ENCODE data around the gene CHCHD6. TPM values are rescaled to one million over a fixed set of nuclear protein-coding genes. Genes with fewer than 3 reads are reported as not detected.

Gene CHCHD6
- total RNA-seq, 4 donors from 2014 or later = 2.4 to 44.6 (median 5.1) TPM

DNA sequence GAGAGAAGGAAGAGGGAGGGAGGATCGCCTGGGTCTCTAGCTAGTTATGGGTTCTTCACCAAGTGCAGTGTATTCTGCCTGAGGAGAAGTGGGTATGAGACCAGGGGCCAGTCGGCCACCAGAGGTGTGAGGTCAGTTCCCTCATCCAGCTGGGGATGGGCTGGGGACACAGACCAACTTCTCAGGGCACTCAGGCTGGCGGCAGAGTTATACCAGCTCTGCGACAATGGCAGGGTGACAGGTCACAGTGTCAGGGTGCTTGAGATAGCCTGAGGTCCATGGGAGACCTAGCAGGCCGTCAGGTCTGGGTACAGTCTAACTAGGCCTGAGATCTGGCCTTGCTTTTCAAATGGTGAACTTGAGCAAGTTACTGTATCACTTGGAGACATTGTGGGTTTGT is 247.5 kb downstream of the CHCHD6 start:
- peak in 1 of 3 donors; percentile 37 for DNase-seq
- TF ChIP-seq, protein P1, sequence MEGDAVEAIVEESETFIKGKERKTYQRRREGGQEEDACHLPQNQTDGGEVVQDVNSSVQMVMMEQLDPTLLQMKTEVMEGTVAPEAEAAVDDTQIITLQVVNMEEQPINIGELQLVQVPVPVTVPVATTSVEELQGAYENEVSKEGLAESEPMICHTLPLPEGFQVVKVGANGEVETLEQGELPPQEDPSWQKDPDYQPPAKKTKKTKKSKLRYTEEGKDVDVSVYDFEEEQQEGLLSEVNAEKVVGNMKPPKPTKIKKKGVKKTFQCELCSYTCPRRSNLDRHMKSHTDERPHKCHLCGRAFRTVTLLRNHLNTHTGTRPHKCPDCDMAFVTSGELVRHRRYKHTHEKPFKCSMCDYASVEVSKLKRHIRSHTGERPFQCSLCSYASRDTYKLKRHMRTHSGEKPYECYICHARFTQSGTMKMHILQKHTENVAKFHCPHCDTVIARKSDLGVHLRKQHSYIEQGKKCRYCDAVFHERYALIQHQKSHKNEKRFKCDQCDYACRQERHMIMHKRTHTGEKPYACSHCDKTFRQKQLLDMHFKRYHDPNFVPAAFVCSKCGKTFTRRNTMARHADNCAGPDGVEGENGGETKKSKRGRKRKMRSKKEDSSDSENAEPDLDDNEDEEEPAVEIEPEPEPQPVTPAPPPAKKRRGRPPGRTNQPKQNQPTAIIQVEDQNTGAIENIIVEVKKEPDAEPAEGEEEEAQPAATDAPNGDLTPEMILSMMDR (IDR thresholded peaks at IDR 0.05) = no peak
- TF ChIP-seq POLR2A (IDR thresholded peaks at IDR 0.05) = no peak
- no peaks in the 10 kb centered on the region for H3K36me3 ChIP-seq
- no peak overlapping the region for H3K27ac ChIP-seq
- no peaks in the 10 kb centered on the region for H3K27me3 ChIP-seq
- no peaks in the 10 kb centered on the region for H3K9me3 ChIP-seq
- no peak overlapping the region for H3K4me3 ChIP-seq
- no peaks in the 10 kb centered on the region for H3K4me1 ChIP-seq

DNA sequence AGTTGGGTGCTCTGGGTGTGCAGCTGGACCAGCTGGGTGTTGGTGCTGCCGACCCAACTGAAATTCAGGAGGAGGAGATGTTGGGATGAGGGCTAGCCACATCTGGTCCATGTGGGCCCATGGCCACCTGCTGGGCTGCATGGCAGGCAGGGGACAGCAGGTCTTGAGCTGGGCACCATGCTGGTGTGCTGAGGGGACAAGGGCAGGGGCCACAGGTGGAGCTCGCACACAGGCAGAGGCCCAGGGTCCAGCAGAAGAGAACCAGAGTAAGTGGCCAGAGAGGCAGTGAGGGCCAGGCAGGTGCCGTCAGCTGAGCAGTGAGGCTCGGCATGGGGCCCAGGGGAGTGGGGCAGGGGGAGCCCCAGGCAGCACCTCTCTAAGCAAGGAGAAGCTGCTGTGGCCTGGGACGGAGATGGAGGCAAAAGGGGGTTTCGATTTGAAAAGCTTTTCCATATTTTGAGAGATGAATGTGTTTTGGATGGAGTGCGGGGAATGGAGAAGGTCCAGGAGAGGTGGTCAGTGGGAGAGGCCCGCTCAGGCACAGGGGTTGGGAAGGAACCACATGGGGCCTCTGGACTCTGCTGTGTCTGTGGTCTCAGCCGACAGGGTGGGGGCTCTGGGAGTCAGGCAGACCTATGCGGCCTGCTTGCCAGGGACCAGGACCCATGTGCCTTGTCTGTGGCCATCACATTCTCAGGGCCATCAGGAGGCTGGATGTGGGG is 248.4 kb downstream of the CHCHD6 start:
- Histone ChIP-seq H3K9me3 (no peaks in the 10 kb centered on the region), H3K27ac (no peak overlapping the region), H3K27me3 (no peaks in the 10 kb centered on the region), H3K36me3 (no peaks in the 10 kb centered on the region), H3K4me1 (no peaks in the 10 kb centered on the region), H3K4me3 (no peak overlapping the region)
- TF ChIP-seq POLR2A (IDR thresholded peaks at IDR 0.05) = no peak
- TF ChIP-seq, protein P1 (IDR thresholded peaks at IDR 0.05) = no peak
- DNase-seq = peak in 2 of 3 donors; percentile 17 to 35

DNA sequence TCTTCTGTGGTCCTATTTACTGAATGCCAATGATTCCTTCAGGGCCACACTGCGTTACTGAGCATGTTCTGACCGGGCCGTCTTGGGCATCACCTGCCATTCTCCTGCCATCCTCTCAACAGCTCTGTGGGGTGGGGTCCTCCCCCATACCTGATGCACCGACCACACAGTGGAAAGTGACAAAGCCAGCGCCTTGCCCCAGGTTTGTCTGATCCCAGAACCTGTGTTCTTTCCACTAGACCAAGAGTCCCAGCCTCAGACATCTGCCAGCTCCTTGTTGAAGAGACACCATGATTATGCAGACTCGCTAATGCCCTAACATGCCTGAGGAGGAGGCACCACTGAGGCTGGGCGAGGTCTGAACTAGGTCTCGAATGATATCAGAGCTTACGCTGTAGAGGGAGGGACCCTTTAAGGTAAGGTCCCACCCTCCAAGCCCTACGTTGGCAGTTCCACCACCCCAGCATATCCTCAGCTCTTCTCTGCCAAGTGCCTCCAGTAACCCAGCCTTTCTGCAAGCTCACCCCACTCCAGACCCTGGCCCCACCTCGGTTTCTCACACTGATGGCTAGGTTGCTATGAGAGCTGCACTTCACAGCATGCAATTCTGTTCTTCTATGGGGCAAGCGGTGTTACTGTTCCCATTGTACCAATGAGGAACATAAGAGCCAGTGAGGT is 249.1 kb downstream of the CHCHD6 start:
- Histone ChIP-seq H3K27ac (no peak overlapping the region), H3K36me3 (no peaks in the 10 kb centered on the region), H3K4me3 (no peak overlapping the region), H3K9me3 (no peaks in the 10 kb centered on the region), H3K4me1 (no peaks in the 10 kb centered on the region), H3K27me3 (no peaks in the 10 kb centered on the region)
- no peak for TF ChIP-seq POLR2A (IDR thresholded peaks at IDR 0.05)
- TF ChIP-seq, protein P1 (IDR thresholded peaks at IDR 0.05) = no peak
- DNase-seq = peak in 1 of 3 donors; percentile 37

DNA sequence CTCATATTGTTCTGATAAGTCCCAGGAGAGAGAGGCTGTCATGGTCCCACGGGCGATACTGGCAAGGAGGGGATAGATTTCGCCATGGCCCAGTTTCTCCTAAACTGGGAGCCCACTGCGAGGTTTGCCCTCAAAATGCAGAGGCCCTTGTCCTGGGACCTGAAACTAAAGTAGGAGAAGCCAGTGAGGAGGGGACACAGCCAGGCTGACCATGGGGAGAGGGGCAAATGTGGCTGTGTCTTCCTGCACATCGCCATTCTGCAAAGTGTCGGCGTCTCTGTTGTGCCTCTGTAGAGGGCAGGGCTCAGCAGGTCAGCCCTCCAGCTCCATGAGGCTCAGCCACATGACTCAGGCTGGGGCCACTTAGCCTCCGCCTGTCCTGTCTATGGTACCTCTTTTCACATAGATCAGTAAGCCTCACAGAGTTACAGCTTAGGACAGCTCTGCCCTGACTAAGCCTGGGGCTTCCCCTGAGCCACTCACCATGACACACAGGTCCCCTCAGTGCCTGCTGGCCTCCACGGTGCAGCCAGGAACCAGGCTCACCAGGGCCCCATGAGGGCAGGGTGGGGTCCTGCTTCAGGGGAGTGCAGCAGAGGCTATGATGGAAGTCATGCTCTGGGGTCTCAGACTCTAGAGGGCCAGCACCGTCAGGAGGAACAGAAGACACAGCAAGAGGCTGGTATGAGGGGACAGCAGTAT is 250.3 kb downstream of the CHCHD6 start:
- peak in 2 of 3 donors; percentile 28 to 42 for DNase-seq
- TF ChIP-seq, protein P1 (IDR thresholded peaks at IDR 0.05) = no peak
- no peak for TF ChIP-seq POLR2A (IDR thresholded peaks at IDR 0.05)
- no peak overlapping the region for H3K4me3 ChIP-seq
- no peaks in the 10 kb centered on the region for H3K36me3 ChIP-seq
- H3K27me3 ChIP-seq = no peaks in the 10 kb centered on the region
- H3K4me1 ChIP-seq = no peaks in the 10 kb centered on the region
- H3K9me3 ChIP-seq = no peaks in the 10 kb centered on the region
- H3K27ac ChIP-seq = peak overlapping the region in 1 of 4 donors; percentile 31

DNA sequence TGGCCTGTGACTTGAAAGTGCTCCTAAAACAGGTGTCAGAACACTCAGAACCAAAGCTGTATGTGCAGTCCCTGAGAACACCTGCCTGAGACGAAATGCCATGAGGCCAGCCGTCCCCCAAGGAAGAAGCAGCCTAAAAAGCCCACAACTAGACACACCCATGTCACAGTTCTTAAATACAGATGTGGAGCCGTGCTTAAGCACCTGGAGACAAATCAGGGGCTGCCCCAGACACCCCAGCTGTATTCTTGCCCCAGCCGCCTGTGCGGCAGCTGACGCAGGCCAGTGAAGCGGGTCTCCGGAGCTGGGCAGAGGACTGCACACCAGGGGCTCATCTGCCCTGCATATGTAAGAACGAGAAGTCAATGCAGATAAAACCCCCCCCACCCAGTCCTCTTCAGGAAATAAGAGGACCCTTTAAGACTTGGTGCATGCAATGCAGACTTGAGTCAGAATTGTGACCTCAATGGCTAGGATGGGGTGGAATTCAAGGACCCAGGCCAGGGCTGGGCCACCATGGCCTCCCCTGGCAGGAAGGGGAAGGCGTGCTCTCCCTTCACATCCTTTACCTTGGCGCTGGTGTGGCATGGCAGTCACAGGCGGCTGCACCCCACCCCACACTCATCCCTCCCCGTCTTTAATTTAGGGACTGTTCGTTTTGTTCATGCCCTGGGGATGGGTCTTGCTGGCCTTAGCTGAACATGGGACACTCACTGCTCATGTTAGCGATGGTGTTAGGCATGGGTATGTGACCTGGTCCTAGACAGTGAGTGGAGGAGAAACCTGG is 251.2 kb downstream of the CHCHD6 start:
- Histone ChIP-seq H3K27me3 (no peaks in the 10 kb centered on the region), H3K4me3 (no peak overlapping the region), H3K9me3 (no peaks in the 10 kb centered on the region), H3K4me1 (no peaks in the 10 kb centered on the region), H3K27ac (peak overlapping the region in 1 of 4 donors; percentile 31), H3K36me3 (no peaks in the 10 kb centered on the region)
- no peak for TF ChIP-seq POLR2A (IDR thresholded peaks at IDR 0.05)
- TF ChIP-seq, protein P1 (IDR thresholded peaks at IDR 0.05) = no peak
- peak; percentile 44 to 60 (median 45) for DNase-seq
